PC-9 (cell line): Measurements from ENCODE around the gene SH3GL3. TPM values are rescaled to one million over a fixed set of nuclear protein-coding genes. Genes with fewer than 3 reads are reported as not detected.

Experiments used
- BruUV-seq: library from RNA; stranded (reverse); fragments of 400-500 nt; replicated peaks from 2 replicates; lab custom pipeline; 2021; lab: Mats Ljungman, UMichigan
- CTCF ChIA-PET: fragments of 300-600 bp; sonication (Branson Sonifier 250); formaldehyde crosslinking; loops from one replicate; lab custom pipeline; 2022; ENCODE audit warnings: antibody characterized with exemption; lab: Charles Lee
- POLR2A ChIA-PET: fragments of 300-600 bp; sonication (Branson Sonifier 250); formaldehyde crosslinking; loops from one replicate; lab custom pipeline; 2022; ENCODE audit warnings: antibody characterized with exemption; ENCODE audit not compliant: unreplicated experiment; lab: Charles Lee
- DNase-seq, 2 experiments: peaks; one replicate each; pipeline versions ENCODE4 v3.0.0 to v3.0.0-alpha.2; 2015 to 2022; ENCODE audit warnings: mixed read lengths in 1 of 2
- H2AFZ ChIP-seq: fragments of 200-600 bp; sonication (generic); 2 replicates; pipeline ENCODE4 v1.8.1; 2017; ENCODE audit warnings: antibody characterized with exemption
- H3F3A ChIP-seq: fragments of 200-600 bp; sonication (generic); 2 replicates; pipeline ENCODE4 v1.8.1; 2017; ENCODE audit warnings: antibody characterized with exemption, mild to moderate bottlenecking, low read depth; ENCODE audit not compliant: insufficient read depth
- H3K27ac ChIP-seq: fragments of 200-600 bp; sonication (generic); 2 replicates; pipeline ENCODE4 v1.6.1; 2016; ENCODE audit warnings: mixed run types
- H3K27me3 ChIP-seq: fragments of 200-600 bp; sonication (generic); 2 replicates; pipeline ENCODE4 v1.6.1; 2016; ENCODE audit warnings: low read depth, mixed run types; ENCODE audit not compliant: insufficient read depth
- H3K36me3 ChIP-seq: fragments of 200-600 bp; sonication (generic); 2 replicates; pipeline ENCODE4 v1.6.1; 2016; ENCODE audit warnings: low read depth, mixed run types
- H3K4me1 ChIP-seq: fragments of 200-600 bp; sonication (generic); replicated peaks from 2 replicates; pipeline ENCODE4 v1.6.1; 2016; ENCODE audit warnings: mixed run types; ENCODE audit not compliant: insufficient read depth
- H3K4me2 ChIP-seq: fragments of 200-600 bp; sonication (generic); 2 replicates; pipeline ENCODE4 v1.6.1; 2017; ENCODE audit warnings: mixed run types
- H3K4me3 ChIP-seq: fragments of 200-600 bp; sonication (generic); 2 replicates; pipeline ENCODE4 v1.6.1; 2016; ENCODE audit warnings: mixed run types
- H3K79me2 ChIP-seq: fragments of 200-600 bp; sonication (generic); 2 replicates; pipeline ENCODE4 v1.6.1; 2017; ENCODE audit warnings: low read depth, mixed run types
- H3K9me2 ChIP-seq: fragments of 200-600 bp; sonication (generic); 2 replicates; pipeline ENCODE4 v1.8.1; 2017; ENCODE audit warnings: mild to moderate bottlenecking; ENCODE audit not compliant: insufficient read depth
- H3K9me3 ChIP-seq: fragments of 200-600 bp; sonication (generic); 2 replicates; pipeline ENCODE4 v1.8.1; 2016; ENCODE audit warnings: low read depth; ENCODE audit not compliant: insufficient read depth
- H4K20me1 ChIP-seq: fragments of 200-600 bp; sonication (generic); 2 replicates; pipeline ENCODE4 v1.8.1; 2017; ENCODE audit not compliant: insufficient read depth
- CTCF ChIP-seq: fragments of 200-600 bp; sonication (generic); conservative IDR thresholded peaks from 2 replicates; pipeline ENCODE4 v1.6.1; 2017; ENCODE audit warnings: mixed run types, antibody characterized with exemption, mild to moderate bottlenecking, moderate library complexity
- EZH2 ChIP-seq: fragments of 200-600 bp; sonication (generic); IDR thresholded peaks from 2 replicates; pipeline ENCODE4 v1.8.0; 2017; ENCODE audit warnings: antibody characterized with exemption, low read depth
- intact Hi-C: fragments of 100-400 bp; cut with micrococcal nuclease; formaldehyde crosslinking; loops from one replicate; pipeline ENCODE4 v1.10.0; 2022; ENCODE audit not compliant: unreplicated experiment
- total RNA-seq: library from RNA; stranded (reverse); gene quantifications from 2 replicates; pipeline ENCODE4 v1.2.3, GENCODE V29; 2021

SH3GL3 gene
- total RNA-seq, 1 experiment from 2014 or later = 0.22 TPM

GRCh38 chr15:83449937-83450506 lies 2.9 kb downstream of the SH3GL3 start:
- H3F3A ChIP-seq = no peaks in the 10 kb centered on the region
- no peaks in the 10 kb centered on the region for H3K36me3 ChIP-seq
- TF ChIP-seq CTCF (no peak), EZH2 (no peak)
- H3K27me3 ChIP-seq = 0 out of 2 replicates have a peak, but pooled peaks cover 5% of the 10 kb centered on the region
- H3K4me2 ChIP-seq = no peak overlapping the region
- no peaks in the 10 kb centered on the region for H3K79me2 ChIP-seq
- H2AFZ ChIP-seq = no peak overlapping the region
- no peak for DNase-seq
- BruUV-seq = no TSS peak
- ChIA-PET POLR2A (no interaction called here), CTCF (no interaction called here)
- no peaks in the 10 kb centered on the region for H3K4me1 ChIP-seq
- H3K27ac ChIP-seq = no peak overlapping the region
- no peaks in the 10 kb centered on the region for H3K9me3 ChIP-seq
- H4K20me1 ChIP-seq = no peaks in the 10 kb centered on the region
- intact Hi-C loops = no loop called here
- no peaks in the 10 kb centered on the region for H3K9me2 ChIP-seq
- H3K4me3 ChIP-seq = no peak overlapping the region

GRCh38 chr15:83457149-83457548 lies 10.0 kb downstream of the SH3GL3 start:
- Histone ChIP-seq H3K36me3 (no peaks in the 10 kb centered on the region), H3K4me3 (no peak overlapping the region), H3K27ac (no peak overlapping the region), H3F3A (no peaks in the 10 kb centered on the region), H3K4me1 (no peaks in the 10 kb centered on the region), H3K27me3 (no peaks in the 10 kb centered on the region), H2AFZ (no peak overlapping the region), H3K9me3 (no peaks in the 10 kb centered on the region), H3K4me2 (no peak overlapping the region), H3K79me2 (no peaks in the 10 kb centered on the region), H4K20me1 (no peaks in the 10 kb centered on the region), H3K9me2 (no peaks in the 10 kb centered on the region; the same call in 1 of the 2 replicates)
- no TSS peak for BruUV-seq
- TF ChIP-seq EZH2 = no peak
- TF ChIP-seq CTCF = no peak
- ChIA-PET POLR2A (no interaction called here), CTCF (no interaction called here)
- intact Hi-C loops = no loop called here
- no peak for DNase-seq

DNA sequence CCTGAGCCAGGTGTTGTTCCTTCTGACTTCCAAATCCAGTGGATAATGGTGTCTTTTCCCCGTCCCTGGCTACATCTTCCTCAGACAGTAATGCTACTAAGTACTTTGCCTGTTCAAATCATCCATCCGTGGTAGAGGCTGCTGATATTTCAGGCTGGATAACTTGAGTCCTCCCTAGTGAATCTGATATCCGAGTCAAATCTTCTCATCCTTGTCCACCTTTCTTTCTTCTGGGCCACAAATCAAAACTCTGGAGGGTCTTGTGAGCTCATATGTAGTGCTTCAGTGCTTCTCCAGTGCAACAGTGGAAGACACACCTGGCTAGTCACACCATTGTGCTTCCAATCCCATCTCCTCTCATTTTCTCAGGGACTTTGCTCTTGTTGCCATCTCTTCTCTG lies 11.2 kb downstream of the SH3GL3 start:
- Histone ChIP-seq H3K79me2 (no peaks in the 10 kb centered on the region), H3F3A (no peaks in the 10 kb centered on the region), H3K27ac (no peak overlapping the region), H3K4me2 (no peak overlapping the region), H3K9me2 (no peaks in the 10 kb centered on the region; the same call in 1 of the 2 replicates), H3K36me3 (no peaks in the 10 kb centered on the region), H3K4me1 (no peaks in the 10 kb centered on the region), H2AFZ (no peak overlapping the region), H3K9me3 (0 out of 2 replicates have a peak, but pooled peaks cover 3% of the 10 kb centered on the region), H3K27me3 (no peaks in the 10 kb centered on the region), H3K4me3 (no peak overlapping the region), H4K20me1 (no peaks in the 10 kb centered on the region)
- intact Hi-C loops = no loop called here
- TF ChIP-seq CTCF = no peak
- TF ChIP-seq EZH2 = no peak
- no peak for DNase-seq
- POLR2A ChIA-PET = no interaction called here
- CTCF ChIA-PET = no interaction called here
- no TSS peak for BruUV-seq
